GM19193 (cell line): ENCODE data around the gene ABCA8.

Experiments used
- POLR2A ChIP-seq: IDR thresholded peaks from 4 replicates; pipeline ENCODE4 v1.6.1; 2011; ENCODE audit not compliant: insufficient read depth, insufficient read length; ENCODE audit errors: extremely low read depth

Gene ABCA8, protein sequence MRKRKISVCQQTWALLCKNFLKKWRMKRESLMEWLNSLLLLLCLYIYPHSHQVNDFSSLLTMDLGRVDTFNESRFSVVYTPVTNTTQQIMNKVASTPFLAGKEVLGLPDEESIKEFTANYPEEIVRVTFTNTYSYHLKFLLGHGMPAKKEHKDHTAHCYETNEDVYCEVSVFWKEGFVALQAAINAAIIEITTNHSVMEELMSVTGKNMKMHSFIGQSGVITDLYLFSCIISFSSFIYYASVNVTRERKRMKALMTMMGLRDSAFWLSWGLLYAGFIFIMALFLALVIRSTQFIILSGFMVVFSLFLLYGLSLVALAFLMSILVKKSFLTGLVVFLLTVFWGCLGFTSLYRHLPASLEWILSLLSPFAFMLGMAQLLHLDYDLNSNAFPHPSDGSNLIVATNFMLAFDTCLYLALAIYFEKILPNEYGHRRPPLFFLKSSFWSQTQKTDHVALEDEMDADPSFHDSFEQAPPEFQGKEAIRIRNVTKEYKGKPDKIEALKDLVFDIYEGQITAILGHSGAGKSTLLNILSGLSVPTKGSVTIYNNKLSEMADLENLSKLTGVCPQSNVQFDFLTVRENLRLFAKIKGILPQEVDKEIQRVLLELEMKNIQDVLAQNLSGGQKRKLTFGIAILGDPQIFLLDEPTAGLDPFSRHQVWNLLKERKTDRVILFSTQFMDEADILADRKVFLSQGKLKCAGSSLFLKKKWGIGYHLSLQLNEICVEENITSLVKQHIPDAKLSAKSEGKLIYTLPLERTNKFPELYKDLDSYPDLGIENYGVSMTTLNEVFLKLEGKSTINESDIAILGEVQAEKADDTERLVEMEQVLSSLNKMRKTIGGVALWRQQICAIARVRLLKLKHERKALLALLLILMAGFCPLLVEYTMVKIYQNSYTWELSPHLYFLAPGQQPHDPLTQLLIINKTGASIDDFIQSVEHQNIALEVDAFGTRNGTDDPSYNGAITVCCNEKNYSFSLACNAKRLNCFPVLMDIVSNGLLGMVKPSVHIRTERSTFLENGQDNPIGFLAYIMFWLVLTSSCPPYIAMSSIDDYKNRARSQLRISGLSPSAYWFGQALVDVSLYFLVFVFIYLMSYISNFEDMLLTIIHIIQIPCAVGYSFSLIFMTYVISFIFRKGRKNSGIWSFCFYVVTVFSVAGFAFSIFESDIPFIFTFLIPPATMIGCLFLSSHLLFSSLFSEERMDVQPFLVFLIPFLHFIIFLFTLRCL (N-terminal part only)

DNA sequence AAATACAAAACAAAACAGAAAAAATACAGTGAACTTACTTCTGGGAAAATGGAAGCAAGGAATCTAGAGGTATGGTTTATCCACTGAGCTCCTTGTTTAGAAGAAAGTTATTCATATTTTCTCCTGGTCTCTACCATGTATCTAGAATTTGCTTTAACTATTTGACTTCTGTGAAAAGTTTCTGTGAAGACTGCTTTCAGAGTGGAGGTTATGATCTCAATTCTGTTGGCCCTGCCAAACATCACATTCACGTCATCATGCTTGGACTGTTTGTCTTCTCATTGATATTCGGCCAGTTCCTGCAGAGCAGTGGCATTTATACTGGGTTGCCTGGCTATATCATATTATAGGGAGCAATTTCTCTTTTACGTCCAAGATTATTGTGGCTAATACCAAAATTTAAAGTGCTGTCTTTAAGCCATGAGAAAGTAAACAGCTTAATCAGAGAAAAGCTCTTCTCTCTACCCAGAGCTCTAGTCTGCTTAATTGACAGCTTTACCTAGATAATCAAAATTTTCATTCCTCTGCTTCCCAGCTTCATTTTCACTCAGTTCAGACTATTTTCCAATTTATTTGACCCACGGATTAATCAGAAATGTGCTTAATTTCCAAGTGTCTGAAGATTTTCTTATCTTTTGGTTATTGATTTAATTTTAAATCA, at the start of gene ABCA8:
Gene ABCA8, minus strand, starts transcription at position 212 of the 661 bp plus-strand sequence. CDS start 13,358 bp downstream, outside the sequence.
- no peak for TF ChIP-seq POLR2A

DNA sequence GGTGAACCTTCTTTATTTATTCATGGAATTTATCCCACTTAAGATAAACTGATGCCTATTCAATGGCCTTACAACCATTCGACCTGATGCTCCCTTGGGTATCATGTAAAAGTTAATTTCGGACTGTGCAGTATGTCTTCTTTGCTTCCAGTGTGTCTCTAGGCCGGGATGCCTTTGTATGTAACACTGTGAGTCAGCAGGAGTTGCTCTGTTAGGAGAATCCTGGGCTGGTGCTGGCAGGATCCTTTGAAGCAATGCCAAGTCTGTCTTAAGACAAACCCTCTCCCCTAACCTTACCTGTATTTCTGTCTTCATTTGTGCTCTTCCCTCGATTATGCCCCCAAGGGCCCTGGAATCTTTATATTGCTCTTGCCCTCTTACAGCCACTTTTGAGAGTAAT, 37.9 kb upstream of the ABCA8 start:
- no peak for TF ChIP-seq POLR2A

DNA sequence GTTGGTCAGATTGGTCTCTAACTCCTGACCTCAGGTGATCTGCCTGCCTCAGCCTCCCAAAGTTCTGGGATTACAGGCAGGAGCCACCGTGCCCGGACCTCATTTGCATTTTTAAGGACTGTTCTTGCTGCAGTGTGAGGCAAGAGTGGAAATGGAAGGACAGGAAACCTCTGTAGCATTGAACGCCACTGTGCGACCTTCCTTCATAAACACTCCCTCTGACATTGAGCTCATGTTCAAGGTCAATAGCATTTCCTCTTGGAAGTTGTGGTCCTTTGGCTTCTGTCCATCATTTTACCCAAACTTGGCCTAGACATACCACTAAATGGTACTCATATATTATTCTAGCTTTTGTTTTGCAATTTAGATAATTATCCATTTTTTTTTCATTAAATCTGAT, 32.8 kb upstream of the ABCA8 start:
- TF ChIP-seq POLR2A, result no peak

DNA sequence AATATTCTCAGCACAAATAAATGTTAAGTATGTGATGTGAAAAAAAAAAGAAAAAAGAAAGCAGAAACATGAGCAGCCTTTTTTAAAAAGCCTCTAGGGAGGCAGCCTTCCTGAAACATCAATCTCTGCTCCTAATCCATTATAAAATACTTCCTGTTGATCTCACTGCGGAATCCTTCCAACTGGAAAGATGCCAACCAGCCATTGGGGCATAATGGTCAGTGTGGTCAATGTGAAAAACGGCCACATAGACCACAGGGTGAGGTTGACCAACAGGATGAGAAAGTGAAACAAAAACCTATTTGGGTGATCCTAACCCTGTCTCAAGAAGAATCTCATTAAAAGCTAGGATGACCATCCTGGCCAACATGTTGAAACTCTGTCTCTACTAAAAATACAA, 26.1 kb upstream of the ABCA8 start:
- TF ChIP-seq POLR2A, result no peak

DNA sequence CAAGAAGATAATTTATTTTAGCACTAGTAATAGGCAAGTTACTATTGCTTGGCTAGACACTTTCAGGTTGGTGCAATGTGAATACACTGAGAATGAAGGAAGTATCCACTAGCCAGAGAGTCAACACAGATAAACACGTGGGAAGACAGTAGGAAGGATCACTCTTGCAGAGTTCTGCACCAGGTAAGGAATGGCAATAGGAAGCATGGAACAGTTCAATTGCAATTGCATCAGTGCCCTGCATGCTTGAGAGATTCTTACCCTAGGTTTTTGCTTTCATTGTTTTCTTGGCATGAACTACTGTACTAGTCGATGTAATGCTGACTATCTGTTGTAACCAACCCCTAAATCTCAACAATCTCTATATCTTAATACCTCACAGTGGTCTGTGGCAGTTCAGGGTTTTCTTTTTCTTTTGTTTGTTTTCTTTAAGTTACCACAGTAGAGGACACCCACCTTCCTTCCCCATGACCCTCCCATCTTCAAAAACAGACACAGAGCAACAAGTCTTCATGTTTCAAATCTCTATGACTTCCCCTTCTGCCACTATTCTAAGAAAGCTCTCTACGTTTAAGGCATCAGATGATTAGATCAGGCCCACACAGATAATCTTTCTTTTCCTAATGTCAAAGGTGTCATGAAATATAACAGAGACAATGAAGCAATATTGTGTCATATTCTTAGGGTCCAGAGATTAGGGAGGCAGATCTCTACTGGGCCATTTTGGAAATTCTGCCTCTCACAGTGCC, 18.1 kb upstream of the ABCA8 start:
- no peak for TF ChIP-seq POLR2A

DNA sequence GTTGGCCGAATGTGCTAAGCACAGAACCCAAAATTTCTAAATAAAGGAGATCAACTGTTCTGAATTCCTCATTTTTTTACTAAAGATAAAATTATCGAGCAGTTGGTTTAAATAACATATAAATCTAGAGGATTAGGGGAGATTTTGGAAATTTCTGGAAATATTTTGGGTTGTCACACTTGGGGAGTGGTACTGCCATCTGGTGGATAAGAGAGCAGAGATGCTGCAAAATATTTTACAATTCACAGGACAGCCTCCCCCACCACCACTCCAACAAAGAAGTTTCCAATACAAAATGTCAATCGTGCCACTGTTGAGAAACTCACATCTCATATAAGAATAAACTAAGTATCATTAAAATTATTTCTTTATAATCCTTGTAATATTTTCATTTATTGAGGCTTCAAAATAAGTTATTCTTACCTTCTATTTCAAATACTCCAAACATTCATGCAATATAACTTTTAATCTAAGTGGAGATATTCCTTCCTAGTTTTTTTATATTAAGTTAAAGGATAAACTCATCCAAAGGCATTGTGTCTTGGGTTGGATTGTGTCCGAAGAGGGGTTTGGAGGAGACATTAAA, 17.0 kb upstream of the ABCA8 start:
- no peak for TF ChIP-seq POLR2A

DNA sequence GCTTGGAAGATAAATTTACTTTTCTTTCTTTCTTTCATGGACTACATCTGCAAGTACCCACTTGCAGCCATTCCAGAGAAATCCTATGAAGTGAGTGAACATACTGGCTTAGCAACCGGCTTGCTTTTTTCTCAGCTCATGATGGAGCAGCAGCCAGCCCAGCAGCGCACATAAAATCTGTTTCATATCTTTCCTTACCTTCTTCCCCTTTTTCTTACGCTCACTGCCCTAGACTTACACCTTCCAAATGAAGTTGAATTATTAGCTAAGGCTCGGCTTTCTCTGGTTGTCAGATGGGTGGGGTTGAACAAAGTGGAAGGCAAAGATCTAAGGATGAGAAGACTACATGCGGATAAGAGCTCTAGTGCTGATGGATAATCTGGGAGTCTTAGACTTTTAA, 13.9 kb upstream of the ABCA8 start:
- TF ChIP-seq POLR2A, result no peak

DNA sequence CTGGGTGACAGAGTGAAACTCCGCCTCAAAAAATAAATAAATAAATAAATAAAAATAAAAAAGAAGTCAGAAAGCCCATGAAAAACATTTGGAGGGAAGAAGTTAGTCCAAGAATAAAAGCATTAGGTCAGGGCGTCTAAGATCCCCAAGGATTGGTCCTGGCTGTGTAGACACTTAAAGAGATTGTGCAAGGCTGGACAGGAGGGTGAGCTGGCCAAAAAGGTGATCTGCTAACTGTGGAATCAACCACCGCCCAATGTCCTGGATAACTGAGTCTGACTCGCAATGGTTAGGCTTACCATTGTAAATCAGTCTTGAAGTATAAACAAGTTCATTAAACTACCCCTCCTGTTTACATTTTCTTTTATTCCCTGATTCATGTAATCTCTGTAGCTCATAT, 8.8 kb upstream of the ABCA8 start:
- TF ChIP-seq POLR2A, result no peak

DNA sequence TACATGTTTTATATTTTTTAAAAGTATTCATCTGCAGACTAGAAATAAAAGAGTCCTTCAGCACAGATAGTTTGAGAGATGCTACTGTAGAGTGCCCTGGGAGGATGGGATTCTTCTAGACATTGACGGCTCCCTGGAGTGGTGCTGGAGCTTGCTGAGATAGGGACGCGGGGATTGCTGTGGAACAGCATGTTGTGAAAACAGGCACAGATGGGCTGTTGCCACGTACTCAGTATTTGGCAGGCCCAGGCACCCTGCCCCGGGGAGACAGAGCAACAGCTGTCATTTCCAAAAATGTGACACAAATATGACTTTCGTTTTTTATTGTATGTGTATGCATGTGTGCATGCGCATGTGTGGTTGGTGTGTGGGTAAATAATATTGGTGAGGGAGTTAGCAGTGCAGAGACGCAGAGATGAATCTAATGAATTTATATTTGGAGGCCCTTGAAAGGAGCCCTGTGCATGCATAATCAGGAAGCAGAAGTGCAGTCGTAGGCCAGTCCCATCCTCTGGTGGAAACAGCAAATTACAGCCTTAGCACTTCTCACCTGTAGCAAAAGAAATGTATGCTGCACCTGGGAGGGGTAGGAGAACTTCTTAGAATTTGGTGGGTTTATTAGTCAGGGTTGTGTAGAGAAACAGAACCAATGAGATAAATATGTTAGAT, 6.2 kb upstream of the ABCA8 start:
- TF ChIP-seq POLR2A, result no peak

DNA sequence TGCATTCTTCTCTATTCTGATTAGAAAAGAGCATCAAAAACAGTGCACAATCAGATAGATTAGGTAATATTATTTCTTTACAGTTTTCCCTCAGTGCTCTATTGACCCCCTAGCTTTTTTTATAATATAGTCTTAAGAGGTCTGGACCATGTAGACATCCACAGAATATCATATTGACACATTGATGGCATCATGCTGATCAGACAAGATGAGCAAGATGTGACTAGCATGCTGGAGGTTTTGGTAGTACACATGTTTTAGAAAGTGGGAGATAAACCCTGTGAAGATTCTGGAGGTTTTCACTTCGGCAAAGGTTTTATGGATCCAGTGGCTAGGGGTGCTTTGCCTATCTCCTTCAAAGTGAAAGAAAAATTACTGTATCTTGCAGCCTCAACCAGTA, 2.8 kb upstream of the ABCA8 start:
- no peak for TF ChIP-seq POLR2A

DNA sequence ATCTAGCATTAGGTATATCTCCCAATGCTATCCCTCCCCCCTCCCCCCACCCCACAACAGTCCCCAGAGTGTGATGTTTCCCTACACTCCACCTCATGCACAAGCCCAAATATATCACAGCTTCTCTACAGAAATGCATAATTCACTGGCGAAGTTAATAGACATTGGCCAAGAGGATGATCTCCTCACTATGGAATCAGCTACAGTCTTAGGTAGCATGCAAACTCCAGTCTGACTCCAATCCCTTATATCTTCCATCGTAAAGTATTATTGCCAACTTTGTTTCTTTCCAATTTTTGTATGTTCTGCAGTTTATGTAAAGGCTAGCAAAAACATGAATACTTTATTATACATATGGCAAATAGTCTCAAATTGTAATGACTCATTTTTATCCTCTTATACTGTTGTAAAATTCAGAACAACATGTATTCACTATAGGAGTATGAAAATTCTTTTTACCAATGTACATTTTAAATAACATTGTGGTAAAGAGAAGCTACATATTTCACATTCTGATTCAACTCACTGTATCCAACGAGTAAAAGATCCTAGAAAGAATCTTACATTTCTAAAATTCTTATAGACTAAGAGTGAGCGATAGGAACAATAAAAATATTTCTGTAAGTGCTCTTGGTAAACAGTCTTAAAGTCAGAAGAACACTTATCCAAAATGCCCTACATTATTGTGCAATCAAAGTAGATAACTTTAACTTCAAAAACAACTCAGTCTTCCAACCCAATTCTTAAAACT, 871 bp downstream of the ABCA8 start:
- no peak for TF ChIP-seq POLR2A

DNA sequence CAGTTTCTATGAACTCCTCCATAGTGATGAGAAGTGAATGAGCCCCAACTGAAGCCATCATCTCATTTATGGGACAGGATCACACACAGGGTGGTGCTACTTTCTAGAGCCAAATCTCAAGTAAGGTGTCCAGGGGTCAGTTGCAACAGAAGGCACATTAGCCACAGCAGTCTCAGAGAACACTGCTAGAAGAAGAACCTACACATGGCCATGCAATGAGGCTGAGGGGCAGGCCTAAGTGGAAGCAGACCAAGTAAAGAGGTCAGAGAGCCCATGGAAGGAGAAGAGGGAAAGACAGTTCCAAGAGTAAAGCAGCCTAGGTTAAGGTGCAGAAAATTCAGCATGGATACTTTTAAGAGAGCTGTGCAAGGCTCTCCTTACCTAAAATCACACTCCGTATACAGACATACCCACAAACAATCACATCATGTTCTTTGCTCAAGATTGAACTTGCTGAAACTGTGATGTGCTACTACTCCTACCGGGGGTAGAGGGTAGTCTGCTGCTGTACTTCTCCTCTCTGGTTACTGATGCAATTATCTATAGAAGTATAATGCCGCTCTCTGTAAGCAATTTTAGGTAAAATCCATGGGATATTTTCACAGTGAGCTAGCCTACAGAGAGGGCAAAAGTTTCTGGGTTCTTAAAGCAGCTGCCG, 1.7 kb downstream of the ABCA8 start:
- TF ChIP-seq POLR2A, result no peak
